GM21390 (cell line): ENCODE measurements around the gene CAMTA1.

Experiments used
- ATAC-seq: cut with Tn5 transposase; IDR thresholded peaks from one replicate; pipeline ENCODE4 v1.9.1; 2021; ENCODE audit not compliant: unreplicated experiment

Gene CAMTA1

GRCh38 chr1:7103874-7104273 lies 318.6 kb downstream of the CAMTA1 start:
- no peak for ATAC-seq

GRCh38 chr1:7104339-7104738 lies 319.1 kb downstream of the CAMTA1 start:
- ATAC-seq: no peak

- no peak for ATAC-seq
Observed at GRCh38 chr1:7105269-7105668, 320.0 kb downstream of the CAMTA1 start.

GRCh38 chr1:7106442-7107108 lies 321.3 kb downstream of the CAMTA1 start:
- ATAC-seq: no peak

GRCh38 chr1:7107109-7107830 lies 322.0 kb downstream of the CAMTA1 start:
- no peak for ATAC-seq

GRCh38 chr1:7108251-7108650 lies 323.0 kb downstream of the CAMTA1 start:
- no peak for ATAC-seq

GRCh38 chr1:7109901-7110300 lies 324.6 kb downstream of the CAMTA1 start:
- no peak for ATAC-seq

- ATAC-seq: no peak
Observed at GRCh38 chr1:7110321-7110720, 325.1 kb downstream of the CAMTA1 start.

GRCh38 chr1:7111853-7112252 lies 326.6 kb downstream of the CAMTA1 start:
- no peak for ATAC-seq

- ATAC-seq: no peak
Observed at GRCh38 chr1:7113136-7113535, 327.9 kb downstream of the CAMTA1 start.

GRCh38 chr1:7113822-7114221 lies 328.6 kb downstream of the CAMTA1 start:
- no peak for ATAC-seq

- no peak for ATAC-seq
Observed at GRCh38 chr1:7116001-7116400, 330.7 kb downstream of the CAMTA1 start.

GRCh38 chr1:7117399-7118281 lies 332.4 kb downstream of the CAMTA1 start:
- no peak for ATAC-seq

- ATAC-seq: no peak
Observed at GRCh38 chr1:7119156-7119555, 333.9 kb downstream of the CAMTA1 start.

- no peak for ATAC-seq
Observed at GRCh38 chr1:7120863-7121621, 335.8 kb downstream of the CAMTA1 start.

GRCh38 chr1:7121622-7121988 lies 336.4 kb downstream of the CAMTA1 start:
- no peak for ATAC-seq

- ATAC-seq: no peak
Observed at GRCh38 chr1:7127322-7128075, 342.2 kb downstream of the CAMTA1 start.

- ATAC-seq: no peak
Observed at GRCh38 chr1:7128293-7128692, 343.0 kb downstream of the CAMTA1 start.

GRCh38 chr1:7130127-7130526 lies 344.9 kb downstream of the CAMTA1 start:
- no peak for ATAC-seq

GRCh38 chr1:7135493-7135892 lies 350.2 kb downstream of the CAMTA1 start:
- no peak for ATAC-seq
